IMR-90 (cell line): ENCODE data around the gene ZNF782. TPM values are rescaled to one million over a fixed set of nuclear protein-coding genes. Genes with fewer than 3 reads are reported as not detected.

Experiments used
- ATAC-seq: fragments of 200-7000 bp; cut with Tn5 transposase; 2 replicates; pipeline ENCODE4 v1.9.1; 2020; ENCODE audit warnings: low read depth, mild to moderate bottlenecking, moderate library complexity
- BruUV-seq: library from RNA; stranded (reverse); fragments of 400-500 nt; replicated peaks from 2 replicates; lab custom pipeline; 2021; lab: Mats Ljungman, UMichigan
- CTCF ChIA-PET: fragments of 300-600 bp; formaldehyde crosslinking; extraction: SDS; loops from one replicate; lab custom pipeline; 2021; ENCODE audit warnings: antibody characterized with exemption; lab: Yijun Ruan, JAX
- POLR2A ChIA-PET: fragments of 300-600 bp; sonication (Branson Sonifier 250); formaldehyde crosslinking; loops from one replicate; lab custom pipeline; 2022; ENCODE audit warnings: antibody characterized with exemption; ENCODE audit not compliant: unreplicated experiment; lab: Charles Lee
- DNase-seq: peaks from one replicate; pipeline ENCODE4 v3.0.0; 2013
- H2AFZ ChIP-seq: replicated peaks from 2 replicates; pipeline ENCODE3; 2013; ENCODE audit warnings: low read length, mild to moderate bottlenecking; ENCODE audit not compliant: poor library complexity
- H2AK5ac ChIP-seq: 2 replicates; pipeline ENCODE4 v1.6.1; 2013; ENCODE audit warnings: low read depth, low read length, inconsistent platforms
- H2AK9ac ChIP-seq: replicated peaks from 2 replicates; pipeline ENCODE3; 2013; ENCODE audit warnings: mild to moderate bottlenecking, low read depth, low read length, moderate library complexity; ENCODE audit not compliant: poor library complexity
- H2BK120ac ChIP-seq: 2 replicates; pipeline ENCODE4 v1.6.1; 2013; ENCODE audit warnings: low read depth, low read length, inconsistent platforms
- H2BK15ac ChIP-seq: 3 replicates; pipeline ENCODE4 v1.6.1; 2013; ENCODE audit warnings: low read depth, low read length, inconsistent platforms
- H2BK20ac ChIP-seq: 2 replicates; pipeline ENCODE4 v1.6.1; 2013; ENCODE audit warnings: low read depth, mild to moderate bottlenecking, inconsistent platforms, low read length, moderate library complexity
- H2BK5ac ChIP-seq: 2 replicates; pipeline ENCODE4 v1.6.1; 2013; ENCODE audit warnings: mild to moderate bottlenecking, low read depth, low read length, inconsistent platforms; ENCODE audit not compliant: poor library complexity, severe bottlenecking
- H3K14ac ChIP-seq: replicated peaks from 2 replicates; pipeline ENCODE4 v1.6.1; 2013; ENCODE audit warnings: low read depth, low read length, inconsistent platforms
- H3K18ac ChIP-seq: 2 replicates; pipeline ENCODE4 v1.6.1; 2013; ENCODE audit warnings: low read depth, low read length, control low read depth
- H3K23ac ChIP-seq: 2 replicates; pipeline ENCODE4 v1.6.1; 2013; ENCODE audit warnings: low read depth, low read length, inconsistent platforms
- H3K27ac ChIP-seq: 2 replicates; pipeline ENCODE4 v1.5.1; 2013; ENCODE audit warnings: mild to moderate bottlenecking, control low read depth, low read length; ENCODE audit not compliant: insufficient read depth
- H3K27me3 ChIP-seq: 2 replicates; pipeline ENCODE4 v1.6.1; 2013; ENCODE audit warnings: low read length; ENCODE audit not compliant: control insufficient read depth, insufficient read depth
- H3K36me3 ChIP-seq: 2 replicates; pipeline ENCODE4 v1.6.1; 2013; ENCODE audit warnings: low read length, mixed read lengths; ENCODE audit not compliant: control insufficient read depth, insufficient read depth
- H3K4ac ChIP-seq: 2 replicates; pipeline ENCODE4 v1.6.1; 2013; ENCODE audit warnings: low read depth, low read length, inconsistent platforms
- H3K4me1 ChIP-seq: 2 replicates; pipeline ENCODE4 v1.6.1; 2013; ENCODE audit warnings: low read length, mixed read lengths; ENCODE audit not compliant: control insufficient read depth, insufficient read depth
- H3K4me2 ChIP-seq: 2 replicates; pipeline ENCODE4 v1.6.1; 2013; ENCODE audit warnings: low read depth, mild to moderate bottlenecking, control low read depth, low read length, moderate library complexity
- H3K4me3 ChIP-seq: 2 replicates; pipeline ENCODE4 v1.5.1; 2013; ENCODE audit warnings: low read depth, mild to moderate bottlenecking, control low read depth, low read length, moderate library complexity; ENCODE audit not compliant: insufficient read depth
- H3K56ac ChIP-seq: 2 replicates; pipeline ENCODE4 v1.6.1; 2013; ENCODE audit warnings: low read length, inconsistent platforms; ENCODE audit not compliant: insufficient read depth; ENCODE audit errors: extremely low read depth
- H3K79me1 ChIP-seq, 2 experiments: 2 replicates each; pipeline ENCODE4 v1.6.1; 2013; ENCODE audit warnings: low read length in 2 of 2, inconsistent platforms in 1 of 2, low read depth in 1 of 2
- H3K9ac ChIP-seq: 2 replicates; pipeline ENCODE4 v1.6.1; 2013; ENCODE audit warnings: low read depth, low read length, control low read depth
- H3K9me1 ChIP-seq: 2 replicates; pipeline ENCODE4 v1.6.1; 2013; ENCODE audit warnings: low read length, inconsistent platforms; ENCODE audit not compliant: insufficient read depth
- H3K9me3 ChIP-seq: 2 replicates; pipeline ENCODE4 v1.6.1; 2013; ENCODE audit warnings: low read length; ENCODE audit not compliant: control insufficient read depth, insufficient read depth
- H4K20me1 ChIP-seq: 2 replicates; pipeline ENCODE4 v1.6.1; 2013; ENCODE audit warnings: low read length, inconsistent platforms; ENCODE audit not compliant: insufficient read depth
- H4K5ac ChIP-seq: 2 replicates; pipeline ENCODE4 v1.6.1; 2013; ENCODE audit warnings: mild to moderate bottlenecking, low read depth, low read length, control low read depth
- H4K8ac ChIP-seq, 2 experiments: 2 replicates each; pipeline ENCODE4 v1.6.1; 2013; ENCODE audit warnings: low read depth in 2 of 2, low read length in 2 of 2, control low read depth in 1 of 2, inconsistent platforms in 1 of 2
- H4K91ac ChIP-seq: 2 replicates; pipeline ENCODE4 v1.6.1; 2013; ENCODE audit warnings: low read depth, low read length, inconsistent platforms; ENCODE audit not compliant: insufficient read depth
- MAFK ChIP-seq: IDR thresholded peaks from 2 replicates; pipeline ENCODE4 v1.6.1; 2012; ENCODE audit warnings: low read depth, low read length, improper control_type of control experiment
- MXI1 ChIP-seq: IDR thresholded peaks from 2 replicates; pipeline ENCODE4 v1.6.1; 2012; ENCODE audit warnings: low read depth, mild to moderate bottlenecking, low read length, moderate library complexity, borderline replicate concordance
- NFE2L2 ChIP-seq: fragments of 150-350 bp; IDR thresholded peaks from 2 replicates; pipeline ENCODE4 v1.6.1; 2016; ENCODE audit warnings: low read depth, mild to moderate bottlenecking, low read length
- WGBS, 2 experiments: methylation state at CpG; one replicate each; pipeline versions ENCODE4 v1.1.5 to v1.1.7; 2013; ENCODE audit warnings: missing lambda C conversion rate in 2 of 2; ENCODE audit not compliant: insufficient read length in 1 of 2; ENCODE audit errors: extremely low coverage in 2 of 2; 5-methylcytosine and 5-hydroxymethylcytosine counted together
- dilution Hi-C: fragments of 300-500 bp; cut with HindIII; formaldehyde crosslinking; loops from one replicate; pipeline ENCODE4 v1.14.3; 2018; ENCODE audit warnings: low sequenced_read_pairs; ENCODE audit not compliant: unreplicated experiment
- in situ Hi-C: fragments of 300-500 bp; cut with MboI; formaldehyde crosslinking; loops from 3 replicates; pipeline ENCODE4 v1.14.3; 2019; ENCODE audit warnings: low sequenced_read_pairs, inconsistent platforms, mixed read lengths
- intact Hi-C: fragments of 100-400 bp; cut with micrococcal nuclease; formaldehyde crosslinking; loops from 2 replicates; pipeline ENCODE4 v1.10.0; 2022
- polyA plus RNA-seq, 3 experiments: library from polyadenylated mRNA; depleted of rRNA; stranded (reverse); fragments of >200 nt; gene quantifications; 2 replicates each; pipeline ENCODE4 v1.2.3, GENCODE V29; 2012; ENCODE audit warnings: low replicate concordance in 1 of 3
- total RNA-seq: library from RNA; depleted of rRNA; stranded (reverse); fragments of >200 nt; gene quantifications from 2 replicates; pipeline ENCODE4 v1.2.3, GENCODE V29; 2012

The ZNF782 gene
- total and polyA plus RNA-seq, 2 of the 4 experiments (the other 2 are of a cell fraction) = 0.86 to 4.3 TPM

GRCh38 chr9:96777426-96777864, 76.9 kb downstream of the ZNF782 start:
- Histone ChIP-seq H2BK15ac (no peak overlapping the region), H2AFZ (peak overlapping the region; percentile 97), H2BK5ac (no peak overlapping the region), H4K5ac (peak overlapping the region; percentile 40; the same call in 1 of the 2 replicates), H3K4ac (peak overlapping the region; percentile 51), H3K23ac (0 out of 2 replicates have a peak overlapping the region, but pooled peaks have one; percentile 80), H4K20me1 (no peaks in the 10 kb centered on the region), H2BK20ac (no peak overlapping the region), H3K9me1 (no peaks in the 10 kb centered on the region; the same call in 1 of the 2 replicates), H3K79me1 (peaks cover 10 to 21% of the 10 kb centered on the region in 2 experiments), H3K4me2 (peak overlapping the region; percentile 96), H2AK9ac (peak overlapping the region; percentile 56), H4K91ac (0 out of 2 replicates have a peak overlapping the region, but pooled peaks have one; percentile 4), H3K4me1 (peaks cover 2% of the 10 kb centered on the region; the same call in 1 of the 2 replicates), H3K18ac (no peak overlapping the region), H3K36me3 (peaks cover 17% of the 10 kb centered on the region), H3K9me3 (no peaks in the 10 kb centered on the region), H3K14ac (peak overlapping the region; percentile 78), H4K8ac (peak overlapping the region; percentile 56 to 88), H3K27ac (peak overlapping the region; percentile 80), H3K27me3 (no peaks in the 10 kb centered on the region), H3K4me3 (peak overlapping the region; percentile 94), H3K56ac (peak overlapping the region; percentile 61; the same call in 1 of the 2 replicates), H2AK5ac (peak overlapping the region; percentile 15; the same call in 1 of the 2 replicates), H2BK120ac (no peak overlapping the region), H3K9ac (peak overlapping the region; percentile 85)
- DNase-seq = no peak
- POLR2A ChIA-PET = no interaction called here
- TF ChIP-seq NFE2L2 = no peak
- TF ChIP-seq MXI1 = no peak
- TF ChIP-seq MAFK = no peak
- WGBS, 2 experiments = 3% methylated on average over 8 of the region's 23 CpGs; no CpG with 5 or more reads in 1 of the 2 experiments
- ATAC-seq = no peak
- CTCF ChIA-PET = no interaction called here
- intact Hi-C loops = loop anchor here (5.0 kb wide), 1 partner anchor 75 kb away; the partner anchor contains the start of gene ZNF782
- no TSS peak for BruUV-seq
- dilution Hi-C loops = no loop called here
- in situ Hi-C loops = no loop called here
